Superior temporal gyrus (tissue), 1 donor: ENCODE measurements around the gene ARHGAP22.

Experiments used
- DNase-seq: peaks from one replicate; pipeline ENCODE4 v3.0.0-alpha.2; 2016; ENCODE audit errors: extremely low spot score

Gene ARHGAP22

DNA sequence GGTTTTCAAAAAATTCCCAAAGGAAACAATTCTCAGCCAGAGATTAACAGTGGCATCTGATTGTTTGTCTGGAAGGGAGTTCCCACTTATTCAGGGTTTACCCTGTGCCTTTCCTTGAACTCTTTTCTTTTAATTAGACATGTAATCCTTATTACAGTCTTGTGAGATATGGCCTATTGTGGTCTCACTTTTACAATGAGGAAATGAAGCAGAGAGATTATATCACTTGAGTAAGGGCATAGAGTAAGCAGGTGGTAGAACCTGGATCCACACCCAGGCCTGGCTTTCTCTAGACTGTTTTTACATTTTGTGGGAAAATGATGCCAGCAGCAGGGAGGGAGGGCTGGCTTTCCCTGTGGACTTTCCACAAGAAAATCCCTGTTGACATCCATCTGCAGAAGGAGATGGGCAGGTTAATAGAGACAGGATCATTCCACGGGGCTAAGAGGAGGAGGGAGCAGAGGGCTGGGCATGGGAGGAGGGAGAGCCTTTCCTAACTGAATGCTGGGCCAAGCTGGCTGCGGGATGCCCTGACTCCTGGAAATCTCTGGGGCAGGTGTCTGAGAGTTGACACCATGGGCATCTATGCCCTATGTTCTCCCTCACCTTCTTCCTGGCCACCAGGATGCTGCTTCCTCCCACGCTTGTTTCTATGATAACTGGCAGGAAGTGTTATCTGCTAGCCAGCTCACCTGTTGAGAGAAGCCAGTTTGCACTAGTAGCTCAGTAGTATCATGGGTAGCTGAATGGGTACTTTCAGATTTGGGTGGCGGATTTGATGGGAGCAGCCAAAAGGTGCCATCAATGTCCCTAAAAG, 28.7 kb upstream of the ARHGAP22 start:
- no peak for DNase-seq

DNA sequence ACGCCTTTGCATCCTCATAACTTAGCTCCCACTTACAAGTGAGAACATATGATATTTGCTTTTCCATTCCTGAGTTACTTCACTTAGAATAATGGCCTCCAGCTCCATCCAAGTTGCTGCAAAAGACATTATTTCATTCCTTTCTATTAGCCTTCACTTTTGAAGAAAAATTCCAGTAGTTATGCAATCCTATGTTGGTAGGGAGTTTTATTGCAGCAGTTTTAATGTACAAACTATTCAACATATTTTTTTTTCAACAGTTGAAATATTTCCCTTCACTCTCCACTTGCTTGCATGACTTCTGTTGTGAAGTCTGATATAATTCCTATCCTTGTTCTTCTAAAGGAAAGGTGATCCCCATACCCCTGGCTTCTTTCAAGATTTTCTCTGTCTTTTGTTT, 27.3 kb upstream of the ARHGAP22 start:
- DNase-seq: no peak

DNA sequence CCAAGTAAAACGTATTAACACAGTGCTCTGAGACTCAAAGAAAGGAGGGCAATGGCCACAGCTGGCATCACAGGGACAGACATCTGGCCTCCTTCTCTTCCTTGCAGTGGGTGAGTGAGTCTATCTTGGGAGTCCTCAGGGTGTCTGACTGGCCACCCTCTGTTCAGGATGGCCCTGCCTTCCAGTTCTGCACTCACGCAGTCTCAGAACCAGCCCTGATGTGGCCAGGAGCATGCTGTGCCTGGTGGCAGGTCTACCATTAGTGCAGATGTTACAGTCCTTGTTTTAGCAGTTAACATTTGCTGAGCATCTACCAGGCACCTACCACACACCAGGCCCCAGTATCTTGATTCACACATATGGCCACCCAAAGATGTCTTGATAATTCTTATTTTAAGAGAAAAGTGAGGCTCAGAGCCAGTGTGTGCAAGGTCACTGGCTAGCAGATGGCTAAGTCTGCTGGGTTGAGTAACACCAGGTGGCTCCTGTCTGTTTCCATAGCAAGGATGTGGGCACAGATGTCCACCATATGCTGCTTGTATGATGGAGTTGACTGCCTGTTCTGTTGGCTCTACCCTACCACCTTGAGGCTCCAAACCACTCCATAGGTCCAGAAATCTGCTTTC, 23.2 kb upstream of the ARHGAP22 start:
- DNase-seq: no peak

DNA sequence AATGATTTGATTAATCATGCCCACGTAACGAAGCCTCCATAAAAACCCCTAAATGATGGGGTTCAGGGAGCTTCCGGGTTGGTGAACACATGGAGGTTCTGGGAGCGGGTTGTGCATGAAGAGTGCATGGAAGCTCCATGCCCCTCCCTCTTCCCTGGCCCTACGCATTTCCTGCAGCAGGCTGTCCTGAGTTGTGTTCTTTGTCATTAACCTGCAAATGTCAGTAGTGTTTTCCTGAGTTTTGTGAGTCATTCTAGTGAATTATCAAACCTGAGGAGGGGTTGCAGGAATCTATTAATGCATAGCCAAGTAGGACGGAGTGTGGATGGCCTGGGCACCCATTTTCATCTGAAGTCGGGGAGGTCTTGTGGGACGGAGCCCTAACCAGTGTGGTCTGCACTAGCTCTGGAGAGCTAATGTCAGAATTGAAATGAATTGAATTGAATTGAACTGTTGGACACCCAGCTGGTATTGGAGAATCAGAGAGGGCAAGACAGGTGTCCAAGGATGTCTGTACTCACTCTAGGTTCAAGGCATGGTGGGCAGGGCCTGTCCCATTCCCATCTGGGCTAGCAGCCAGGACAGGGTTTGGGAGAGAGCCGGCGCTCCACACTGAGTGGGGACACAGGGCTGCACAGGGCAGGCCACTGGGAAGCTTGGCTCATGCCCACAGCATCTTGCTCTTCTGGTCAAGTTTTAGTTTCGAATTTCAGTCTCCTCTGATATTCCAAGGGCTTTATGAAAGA, 22.3 kb upstream of the ARHGAP22 start:
- no peak for DNase-seq

- DNase-seq: no peak
Measured at GRCh38 chr10:48626447-48626846, 21.6 kb upstream of the ARHGAP22 start.

DNA sequence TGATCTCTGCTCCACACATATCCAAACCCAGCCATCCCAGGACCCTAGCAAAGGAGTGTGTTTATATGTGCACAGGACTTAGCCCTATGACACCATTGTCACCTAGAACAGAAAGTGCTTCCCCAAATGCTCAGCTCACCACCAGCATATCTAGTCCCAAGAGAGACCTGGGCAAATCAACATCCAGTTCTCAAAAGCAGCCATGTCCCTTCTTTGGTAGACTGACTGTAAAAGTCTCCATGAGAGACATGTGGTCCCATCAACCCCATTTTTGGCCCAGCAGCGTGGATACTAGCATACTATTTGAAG, 20.9 kb upstream of the ARHGAP22 start:
- no peak for DNase-seq

DNA sequence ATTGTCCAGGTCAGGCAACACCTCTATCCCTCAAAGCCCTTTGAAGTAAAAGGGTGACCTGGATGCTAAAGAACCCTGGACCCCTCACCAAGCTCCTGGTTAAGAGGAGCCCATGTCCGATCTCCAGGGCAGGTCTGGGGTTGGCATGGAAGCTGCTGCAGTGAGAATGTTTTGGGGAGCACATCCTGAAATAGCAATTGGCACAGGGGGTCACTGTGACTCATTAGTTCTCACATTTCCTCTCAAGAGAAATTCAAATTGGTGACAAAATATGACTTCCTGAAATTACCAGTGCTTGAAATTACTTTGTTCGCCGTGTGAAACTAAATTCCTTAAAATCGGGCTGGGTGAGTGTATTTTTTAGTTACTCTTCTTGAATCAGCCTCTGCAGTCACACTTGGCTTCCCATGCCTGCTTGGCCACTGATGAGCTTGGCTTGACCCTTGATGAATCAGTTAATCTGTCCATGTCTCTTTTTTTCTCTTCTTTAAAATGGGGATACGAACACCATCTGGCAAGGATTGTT, 18.8 kb upstream of the ARHGAP22 start:
- DNase-seq: no peak

GRCh38 chr10:48623009-48623408, 18.1 kb upstream of the ARHGAP22 start:
- no peak for DNase-seq

DNA sequence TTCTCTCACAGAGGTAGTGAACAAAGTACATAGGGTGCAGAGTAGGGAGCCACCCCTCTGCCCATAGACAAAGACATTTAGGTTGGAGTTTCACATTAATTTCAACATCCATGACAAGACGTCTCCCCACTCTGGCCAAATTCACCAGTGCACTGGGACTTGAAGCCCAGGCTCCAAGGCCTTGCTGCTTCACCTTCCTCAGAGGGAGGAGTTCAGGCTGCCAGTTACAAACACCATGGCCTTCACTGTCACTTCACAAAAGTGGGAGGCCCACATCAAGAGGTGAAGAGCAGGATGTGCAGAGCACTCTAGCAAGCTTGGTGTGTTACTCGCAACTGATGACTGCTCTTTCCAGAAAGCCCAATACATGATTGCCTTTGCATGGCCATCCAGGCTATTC, 15.8 kb upstream of the ARHGAP22 start:
- no peak for DNase-seq

DNA sequence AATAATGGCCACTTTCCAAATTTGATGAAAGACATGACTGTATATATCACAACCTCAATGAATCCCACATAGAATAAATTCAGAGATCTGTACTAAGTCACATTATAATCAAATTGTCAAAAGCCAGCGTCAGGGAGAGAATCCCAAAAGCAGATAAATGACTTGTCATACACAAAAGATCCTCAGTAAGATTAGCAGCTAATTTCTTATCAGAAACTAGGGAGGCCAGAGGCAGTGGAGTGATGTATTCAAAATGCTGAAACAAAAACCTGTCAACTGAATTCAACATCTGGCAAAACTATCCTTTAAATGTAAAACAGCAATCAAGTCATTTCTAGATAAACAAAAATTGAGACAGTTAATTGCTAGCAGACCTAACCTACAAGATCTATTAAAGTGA, 11.6 kb upstream of the ARHGAP22 start:
- DNase-seq: no peak

DNA sequence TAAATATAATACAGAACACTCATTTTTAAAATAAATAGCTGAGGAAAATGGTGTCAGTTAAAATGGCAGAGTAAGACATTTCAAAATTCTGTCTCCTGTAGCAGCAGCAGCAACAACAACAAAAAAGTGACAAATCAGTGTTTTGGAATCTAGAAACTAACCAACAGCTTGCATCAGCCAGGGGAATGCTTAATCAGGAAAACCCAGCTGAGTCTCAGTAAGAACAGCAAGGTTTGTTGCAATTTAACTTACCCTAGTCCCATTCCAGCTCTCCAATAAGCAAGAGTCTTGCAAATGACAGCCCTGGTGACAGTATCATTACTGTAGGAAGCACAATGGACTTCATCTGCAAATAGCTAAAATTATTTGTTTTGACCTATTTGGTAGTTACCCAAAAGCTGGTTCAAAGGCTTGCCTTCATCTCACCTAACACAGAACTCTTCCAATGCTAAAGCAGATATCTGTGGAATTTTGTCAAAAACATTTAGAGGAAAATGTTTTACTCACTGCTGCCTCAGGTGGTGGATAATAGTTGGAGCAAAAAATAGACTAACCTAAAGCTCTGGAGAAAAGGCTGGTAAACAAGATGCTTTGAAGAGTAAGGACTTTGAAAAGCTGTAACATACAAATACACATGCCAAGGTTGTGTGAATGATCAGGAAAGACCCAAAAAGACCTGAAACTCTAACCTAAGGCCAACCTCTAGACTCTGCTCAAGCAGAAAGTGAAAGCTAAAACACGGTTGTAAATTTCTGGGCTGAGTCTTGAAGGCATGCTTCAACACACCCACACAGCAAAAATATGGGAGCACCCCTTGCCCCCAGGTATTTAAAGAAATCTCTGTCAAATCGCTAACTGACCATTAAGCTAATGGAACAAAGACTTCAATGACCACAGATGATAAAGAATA, 9.9 kb upstream of the ARHGAP22 start:
- DNase-seq: no peak

DNA sequence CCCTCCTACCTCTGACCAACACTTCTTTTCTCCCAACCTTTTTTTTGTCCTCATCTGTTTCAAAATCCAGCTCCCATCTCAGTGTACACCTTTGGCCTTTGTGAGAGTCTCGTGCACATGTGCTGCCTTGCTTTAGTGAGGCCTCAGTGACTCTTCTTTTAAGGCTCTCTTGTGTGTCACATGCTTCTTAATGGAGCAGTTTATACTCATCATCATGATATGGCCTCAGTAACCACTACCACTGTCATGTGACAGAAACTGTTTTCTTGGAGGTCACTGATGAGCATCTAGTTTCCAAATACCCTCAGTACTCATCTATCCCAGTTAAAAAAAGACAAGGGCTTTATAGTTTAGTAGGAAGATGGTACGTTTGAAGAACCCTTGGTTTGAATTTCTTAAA, 8.1 kb upstream of the ARHGAP22 start:
- no peak for DNase-seq

DNA sequence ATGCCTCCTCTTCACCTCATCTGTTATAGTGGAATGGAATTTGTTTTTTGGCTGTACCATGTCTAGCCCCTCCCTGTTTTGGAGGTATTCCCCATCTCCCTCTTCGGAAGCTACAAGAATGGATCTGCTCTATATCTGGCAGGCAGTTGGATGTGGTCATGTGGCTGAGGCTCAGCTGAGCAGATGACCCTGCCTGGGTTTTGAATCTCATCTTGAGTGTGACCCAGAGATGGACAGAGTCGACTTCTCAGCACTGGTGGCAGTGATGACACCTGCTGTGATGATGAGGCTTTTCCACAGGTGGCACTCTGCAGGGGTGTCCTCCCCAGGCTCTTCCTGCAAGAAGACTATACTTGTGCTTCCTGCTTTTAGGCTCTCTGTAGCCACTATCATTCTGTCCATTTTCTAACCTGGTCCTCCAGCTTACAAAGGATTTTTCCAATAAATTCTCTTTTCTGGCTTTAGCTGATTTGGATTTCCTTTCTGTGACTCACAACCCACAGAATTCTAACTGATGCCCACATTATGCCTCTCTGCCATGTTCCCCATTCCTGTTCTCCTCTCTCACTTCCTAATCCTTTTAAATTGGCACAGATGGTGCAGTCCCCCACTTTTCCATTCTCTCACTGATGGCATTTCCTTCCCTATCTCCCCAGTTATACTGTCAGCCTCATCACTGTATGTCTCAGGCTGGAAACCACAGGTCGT, 7.5 kb upstream of the ARHGAP22 start:
- no peak for DNase-seq

GRCh38 chr10:48611133-48611532, 6.3 kb upstream of the ARHGAP22 start:
- no peak for DNase-seq

DNA sequence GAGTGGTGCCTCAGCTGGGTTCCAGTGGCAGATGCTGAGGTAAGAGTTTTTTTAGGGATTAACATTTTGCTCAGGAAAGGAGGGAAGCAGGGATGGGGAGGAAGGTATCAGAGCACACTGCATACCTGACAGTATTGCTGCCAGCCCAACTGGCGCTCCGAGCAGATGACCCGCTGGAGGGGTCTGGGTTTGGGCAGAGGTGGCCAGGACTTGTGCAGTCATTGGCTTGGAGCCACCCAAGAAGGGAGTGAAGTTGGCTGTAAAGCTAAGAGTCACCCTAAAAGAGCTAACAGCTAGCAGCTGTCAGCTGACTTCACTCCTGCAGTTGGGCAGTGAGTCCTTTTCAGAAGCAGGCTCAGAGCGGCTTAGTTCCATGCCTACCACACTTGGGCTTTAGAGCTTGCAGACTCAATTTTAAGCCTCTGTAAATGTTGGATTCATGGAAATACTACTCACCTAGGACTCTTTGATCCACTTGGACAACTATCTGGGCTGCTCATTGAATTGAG, 5.8 kb upstream of the ARHGAP22 start:
- no peak for DNase-seq

- DNase-seq: no peak
Measured at GRCh38 chr10:48609899-48610584, 5.2 kb upstream of the ARHGAP22 start.

GRCh38 chr10:48609441-48609840, 4.6 kb upstream of the ARHGAP22 start:
- DNase-seq: no peak

GRCh38 chr10:48608976-48609375, 4.1 kb upstream of the ARHGAP22 start:
- no peak for DNase-seq

GRCh38 chr10:48608279-48608681, 3.4 kb upstream of the ARHGAP22 start:
- no peak for DNase-seq
